CD4-positive, alpha-beta T cell treated with Interleukin-4 for 1 hour (primary cell): ENCODE data around the gene HOXA11.

Experiments
- DNase-seq, 2 donors: peaks; one replicate each; pipeline ENCODE4 v3.0.0-alpha.2; 2020 to 2022

The HOXA11 gene

GRCh38 chr7:27205325-27206280, 20.6 kb upstream of the HOXA11 start:
- no peak for DNase-seq

GRCh38 chr7:27204851-27205322, 19.9 kb upstream of the HOXA11 start:
- no peak for DNase-seq

GRCh38 chr7:27203964-27204594, 19.0 kb upstream of the HOXA11 start:
- DNase-seq, result no peak

GRCh38 chr7:27203365-27203953, 18.4 kb upstream of the HOXA11 start:
- DNase-seq, result no peak

GRCh38 chr7:27202862-27203134, 17.8 kb upstream of the HOXA11 start:
- DNase-seq, result no peak

- DNase-seq, result no peak
Measured at GRCh38 chr7:27202018-27202861, 17.2 kb upstream of the HOXA11 start.

- no peak for DNase-seq
Measured at GRCh38 chr7:27201580-27202017, 16.6 kb upstream of the HOXA11 start.

- DNase-seq, result no peak
Measured at GRCh38 chr7:27200761-27201579, 15.9 kb upstream of the HOXA11 start.

- DNase-seq, result no peak
Measured at GRCh38 chr7:27199849-27200760, 15.1 kb upstream of the HOXA11 start, which contains the start of gene HOXA13. TSS of gene HOXA13 (minus strand) at chr7:27200091. CDS start at chr7:27200077, 14 bp downstream.

DNA sequence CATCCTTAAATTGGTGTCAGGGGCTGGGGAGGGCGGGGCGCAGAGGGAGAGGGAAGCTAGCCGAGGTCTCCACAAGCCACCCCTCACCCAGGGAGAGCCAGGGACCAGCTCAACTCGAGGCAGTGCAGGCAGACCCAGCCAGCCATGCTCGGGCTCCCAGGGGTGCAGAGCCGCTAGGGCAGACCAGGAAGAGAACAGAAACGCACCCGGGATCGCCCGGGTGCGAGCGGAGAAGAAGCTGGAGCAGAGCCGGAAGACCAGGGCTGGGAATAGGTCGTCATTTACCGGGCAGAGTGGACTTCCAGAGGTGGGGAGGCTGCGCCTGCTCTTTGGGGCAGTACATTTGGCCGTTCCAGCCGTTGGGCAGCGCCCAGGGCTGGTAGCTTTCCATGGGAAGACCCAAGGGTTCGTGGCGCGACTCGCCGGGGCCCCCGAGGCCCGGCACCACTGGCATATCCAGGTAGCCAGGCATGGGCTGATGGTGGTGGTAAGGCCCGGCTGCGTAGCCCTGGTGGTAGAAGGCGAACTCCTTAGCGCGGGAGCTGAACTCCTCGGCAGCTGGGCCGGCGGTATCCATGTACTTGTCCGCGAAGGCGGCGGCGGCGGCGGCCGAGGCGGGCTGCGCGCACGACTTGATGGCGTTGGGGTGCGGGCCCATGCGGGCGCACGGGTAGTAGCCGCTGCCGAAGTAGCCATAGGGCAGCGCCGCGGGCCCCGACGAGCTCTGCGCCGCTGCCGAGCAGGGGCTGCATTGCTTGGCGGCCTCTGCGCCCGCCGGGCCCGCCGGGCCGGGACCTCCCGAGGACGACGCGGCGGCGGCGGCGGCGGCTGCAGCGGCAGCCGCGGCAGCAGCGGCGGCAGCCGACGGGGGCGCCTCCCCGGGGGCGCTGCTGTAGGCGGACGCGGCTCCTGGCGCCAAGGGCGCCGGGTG, 14.1 kb upstream of the HOXA11 start:
- DNase-seq, result no peak

- DNase-seq, result no peak
Measured at GRCh38 chr7:27198138-27198841, 13.3 kb upstream of the HOXA11 start.

GRCh38 chr7:27197137-27198042, 12.4 kb upstream of the HOXA11 start:
- no peak for DNase-seq

- peak; percentile 81 to 82 for DNase-seq
Measured at GRCh38 chr7:27196287-27196767, 11.3 kb upstream of the HOXA11 start.

- DNase-seq, result no peak
Measured at GRCh38 chr7:27194686-27195379, 9.8 kb upstream of the HOXA11 start.

DNA sequence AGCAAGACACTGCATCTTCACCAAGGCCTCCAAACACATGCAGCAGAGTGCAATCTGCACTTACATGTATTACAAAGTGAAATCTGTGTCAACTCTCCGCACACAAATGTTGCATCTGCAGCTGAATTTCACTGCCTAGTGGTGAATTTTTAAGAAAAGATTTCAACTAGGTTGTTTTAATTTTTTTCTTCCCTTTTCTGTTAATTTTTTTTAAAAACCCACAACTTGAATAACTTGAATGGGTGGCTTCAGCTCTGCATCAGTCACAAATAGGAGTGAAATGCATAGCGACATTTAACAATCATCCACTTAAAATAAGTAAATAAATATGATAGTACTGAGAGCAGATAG, 8.9 kb upstream of the HOXA11 start:
- no peak for DNase-seq

DNA sequence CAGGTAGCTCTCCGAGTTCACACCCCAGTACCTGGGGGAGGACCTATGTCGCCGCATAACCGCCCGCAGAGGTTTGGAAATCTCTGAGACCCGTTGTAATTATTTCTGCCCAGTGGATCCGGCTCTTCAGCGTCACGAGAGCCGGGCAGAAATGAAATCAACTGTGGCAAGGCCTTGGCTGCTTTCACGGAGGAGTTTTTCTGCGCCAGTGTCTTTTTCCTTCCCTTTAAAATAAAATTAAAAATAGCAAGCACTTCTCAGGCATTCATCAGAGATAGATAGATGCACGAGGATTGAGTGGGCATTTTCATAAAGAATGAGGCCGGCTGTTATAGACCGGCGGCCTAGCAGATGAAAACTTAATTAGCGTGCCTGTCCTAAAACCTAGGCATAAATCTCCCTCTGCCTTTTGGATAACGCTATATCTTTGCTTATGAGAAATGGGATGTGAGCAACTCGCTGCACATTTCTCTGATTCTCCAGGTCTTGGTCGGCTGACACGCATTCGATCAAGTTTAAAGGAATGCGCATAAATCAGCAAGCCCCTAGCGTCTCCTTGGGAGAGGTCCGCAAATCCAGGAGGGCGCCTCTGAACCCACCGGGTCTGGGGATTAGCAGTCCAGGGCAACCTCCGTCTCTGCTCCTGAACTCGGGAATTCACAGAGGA, 8.4 kb upstream of the HOXA11 start:
- DNase-seq, result no peak
